OCI-LY3 (cell line): ENCODE data around the gene PIP5K1B.

Experiments used
- H2AFZ ChIP-seq: fragments of 200-600, 300-600 bp; shearing (Covaris generic); 2 replicates; pipeline ENCODE4 v1.6.0; 2014; ENCODE audit warnings: antibody characterized with exemption, low read depth, low read length
- H3K27ac ChIP-seq: fragments of 200-600, 300-600 bp; sonication (generic); 2 replicates; pipeline ENCODE4 v1.5.1; 2014; ENCODE audit warnings: mild to moderate bottlenecking, low read length, moderate library complexity, mixed read lengths
- H3K27me3 ChIP-seq: fragments of 200-600, 300-600 bp; sonication (generic); 2 replicates; pipeline ENCODE4 v1.6.1; 2014; ENCODE audit warnings: low read depth, low read length, mixed read lengths
- H3K36me3 ChIP-seq: fragments of 200-600, 300-600 bp; sonication (generic); replicated peaks from 2 replicates; pipeline ENCODE3; 2014; ENCODE audit warnings: low read depth, low read length, mixed read lengths
- H3K4me1 ChIP-seq: fragments of 300-600, 200-600 bp; sonication (generic); 2 replicates; pipeline ENCODE4 v1.6.1; 2014; ENCODE audit warnings: low read length, mixed read lengths
- H3K4me2 ChIP-seq: fragments of 200-600, 300-600 bp; sonication (generic); 2 replicates; pipeline ENCODE4 v1.6.1; 2014; ENCODE audit warnings: low read length, mixed read lengths
- H3K4me3 ChIP-seq: fragments of 300-600, 200-600 bp; sonication (generic); 2 replicates; pipeline ENCODE4 v1.5.1; 2014; ENCODE audit warnings: antibody characterized with exemption, mild to moderate bottlenecking, low read length, moderate library complexity
- H3K79me2 ChIP-seq: fragments of 300-600, 200-600 bp; shearing (Covaris generic); 2 replicates; pipeline ENCODE4 v1.6.1; 2014; ENCODE audit warnings: mild to moderate bottlenecking, low read length, mixed read lengths
- H3K9ac ChIP-seq: fragments of 300-600, 200-600 bp; shearing (Covaris generic); 2 replicates; pipeline ENCODE4 v1.6.0; 2014; ENCODE audit warnings: mild to moderate bottlenecking, low read length, moderate library complexity
- H3K9me3 ChIP-seq: fragments of 200-600, 300-600 bp; shearing (Covaris generic); 2 replicates; pipeline ENCODE4 v1.6.1; 2014; ENCODE audit warnings: low read length, mixed read lengths; ENCODE audit not compliant: insufficient read depth
- H4K20me1 ChIP-seq: fragments of 200-600, 300-600 bp; sonication (generic); 2 replicates; pipeline ENCODE4 v1.6.1; 2016; ENCODE audit warnings: low read length, mixed read lengths; ENCODE audit not compliant: insufficient read depth
- EZH2phosphoT487 ChIP-seq: fragments of 200-600 bp; shearing (Covaris generic); IDR thresholded peaks from 2 replicates; pipeline ENCODE4 v1.6.1; 2018; ENCODE audit warnings: antibody characterized with exemption, mixed run types, low read depth
- TF ChIP-seq, protein P1 (sequence below): fragments of 200-600, 300-600 bp; sonication (generic); IDR thresholded peaks from 2 replicates; pipeline ENCODE4 v1.5.1; 2014; ENCODE audit warnings: antibody characterized with exemption, low read length, low read depth

PIP5K1B gene

DNA sequence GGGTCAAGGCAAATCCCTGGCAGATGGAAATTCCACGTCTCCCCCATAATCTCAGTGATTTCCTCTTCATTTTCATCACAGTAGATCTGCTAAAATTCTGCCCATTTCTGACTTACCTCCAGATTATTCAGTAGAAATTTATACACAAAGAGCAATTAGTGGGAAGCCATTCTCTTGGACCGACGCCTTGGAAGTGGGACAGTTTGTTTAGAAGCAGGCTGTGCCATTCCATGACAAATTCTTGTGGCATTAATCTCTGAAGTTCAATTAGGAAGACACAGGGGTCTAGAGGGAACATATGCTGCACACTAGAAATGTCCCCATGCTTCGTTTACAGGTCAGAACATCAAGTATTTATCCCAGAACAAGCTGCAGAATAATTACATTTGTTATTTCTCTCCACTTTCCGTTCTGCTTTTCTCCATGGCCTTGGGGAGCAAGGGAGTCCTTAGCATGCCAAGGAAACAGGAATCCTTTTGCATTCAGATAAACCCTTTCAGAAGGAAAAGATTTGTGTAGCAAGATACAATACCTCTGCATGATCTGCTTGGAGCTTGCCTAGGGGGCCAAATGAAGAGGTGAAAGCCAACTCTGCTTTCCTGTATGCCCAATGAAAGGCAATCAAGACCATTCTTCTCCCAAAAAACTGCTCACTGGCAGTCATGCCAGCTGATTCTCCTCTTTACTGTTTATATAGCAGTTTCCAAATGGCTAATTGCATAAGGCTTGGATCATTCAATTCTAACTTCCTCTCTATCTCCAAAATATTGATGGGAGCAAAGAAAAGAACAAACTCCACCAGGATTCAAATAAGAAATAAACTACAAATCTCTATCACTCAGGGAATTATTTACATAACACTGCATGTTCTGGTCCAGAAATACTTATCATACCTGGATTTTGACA is 311.4 kb downstream of the PIP5K1B start:
- no peaks in the 10 kb centered on the region for H3K79me2 ChIP-seq
- no peaks in the 10 kb centered on the region for H3K9me3 ChIP-seq
- H3K4me3 ChIP-seq: no peak overlapping the region
- H3K4me1 ChIP-seq: no peaks in the 10 kb centered on the region
- no peak overlapping the region for H3K4me2 ChIP-seq
- H4K20me1 ChIP-seq: no peaks in the 10 kb centered on the region
- H3K27ac ChIP-seq: no peak overlapping the region
- H3K27me3 ChIP-seq: peaks cover 7% of the 10 kb centered on the region
- TF ChIP-seq, protein P1, sequence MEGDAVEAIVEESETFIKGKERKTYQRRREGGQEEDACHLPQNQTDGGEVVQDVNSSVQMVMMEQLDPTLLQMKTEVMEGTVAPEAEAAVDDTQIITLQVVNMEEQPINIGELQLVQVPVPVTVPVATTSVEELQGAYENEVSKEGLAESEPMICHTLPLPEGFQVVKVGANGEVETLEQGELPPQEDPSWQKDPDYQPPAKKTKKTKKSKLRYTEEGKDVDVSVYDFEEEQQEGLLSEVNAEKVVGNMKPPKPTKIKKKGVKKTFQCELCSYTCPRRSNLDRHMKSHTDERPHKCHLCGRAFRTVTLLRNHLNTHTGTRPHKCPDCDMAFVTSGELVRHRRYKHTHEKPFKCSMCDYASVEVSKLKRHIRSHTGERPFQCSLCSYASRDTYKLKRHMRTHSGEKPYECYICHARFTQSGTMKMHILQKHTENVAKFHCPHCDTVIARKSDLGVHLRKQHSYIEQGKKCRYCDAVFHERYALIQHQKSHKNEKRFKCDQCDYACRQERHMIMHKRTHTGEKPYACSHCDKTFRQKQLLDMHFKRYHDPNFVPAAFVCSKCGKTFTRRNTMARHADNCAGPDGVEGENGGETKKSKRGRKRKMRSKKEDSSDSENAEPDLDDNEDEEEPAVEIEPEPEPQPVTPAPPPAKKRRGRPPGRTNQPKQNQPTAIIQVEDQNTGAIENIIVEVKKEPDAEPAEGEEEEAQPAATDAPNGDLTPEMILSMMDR: no peak
- TF ChIP-seq EZH2phosphoT487: no peak
- H3K36me3 ChIP-seq: no peaks in the 10 kb centered on the region
- no peak overlapping the region for H3K9ac ChIP-seq
- H2AFZ ChIP-seq: no peak overlapping the region

DNA sequence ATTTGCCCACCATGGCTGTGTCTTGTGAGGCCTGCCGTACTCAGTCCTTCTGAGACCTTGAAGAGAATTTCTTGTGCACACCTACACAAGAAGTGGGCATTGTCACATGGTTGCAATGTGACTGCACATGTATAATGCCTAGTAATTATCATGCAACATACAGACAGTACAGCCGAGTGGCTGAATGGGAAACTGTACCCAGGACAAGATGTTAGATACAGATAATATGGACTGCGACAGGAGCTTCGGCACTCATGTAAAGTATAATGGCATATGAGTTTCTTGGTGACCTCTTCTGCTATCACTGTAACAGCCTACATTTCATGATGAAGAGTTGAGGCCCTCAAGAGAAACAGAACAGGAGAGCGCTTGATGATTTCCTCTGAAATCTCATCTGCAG is 313.7 kb downstream of the PIP5K1B start:
- no peak overlapping the region for H3K27ac ChIP-seq
- TF ChIP-seq, protein P1: no peak
- TF ChIP-seq EZH2phosphoT487: no peak
- H3K36me3 ChIP-seq: no peaks in the 10 kb centered on the region
- no peaks in the 10 kb centered on the region for H3K4me1 ChIP-seq
- H4K20me1 ChIP-seq: no peaks in the 10 kb centered on the region
- H3K4me2 ChIP-seq: no peak overlapping the region
- peaks cover 18% of the 10 kb centered on the region for H3K27me3 ChIP-seq
- no peaks in the 10 kb centered on the region for H3K9me3 ChIP-seq
- H3K79me2 ChIP-seq: no peaks in the 10 kb centered on the region
- H3K9ac ChIP-seq: no peak overlapping the region
- no peak overlapping the region for H3K4me3 ChIP-seq
- H2AFZ ChIP-seq: no peak overlapping the region

GRCh38 chr9:69019808-69020207 is 314.8 kb downstream of the PIP5K1B start:
- Histone ChIP-seq H3K4me2 (no peak overlapping the region), H3K27me3 (peaks cover 23% of the 10 kb centered on the region), H3K79me2 (no peaks in the 10 kb centered on the region), H3K9me3 (no peaks in the 10 kb centered on the region), H3K9ac (no peak overlapping the region), H3K4me3 (no peak overlapping the region), H4K20me1 (no peaks in the 10 kb centered on the region), H3K27ac (no peak overlapping the region), H3K36me3 (no peaks in the 10 kb centered on the region), H3K4me1 (no peaks in the 10 kb centered on the region), H2AFZ (no peak overlapping the region)
- no peak for TF ChIP-seq EZH2phosphoT487
- TF ChIP-seq, protein P1: no peak

GRCh38 chr9:69020301-69021145 is 315.5 kb downstream of the PIP5K1B start:
- no peaks in the 10 kb centered on the region for H3K4me1 ChIP-seq
- TF ChIP-seq, protein P1: no peak
- TF ChIP-seq EZH2phosphoT487: no peak

More at GRCh38 chr9:69020301-69021145, 315.5 kb downstream of the PIP5K1B start:
- Histone ChIP-seq H3K4me2 (no peak overlapping the region), H3K79me2 (no peaks in the 10 kb centered on the region), H2AFZ (no peak overlapping the region), H3K27ac (no peak overlapping the region), H3K36me3 (no peaks in the 10 kb centered on the region), H3K9ac (no peak overlapping the region), H3K27me3 (peaks cover 23% of the 10 kb centered on the region), H3K9me3 (no peaks in the 10 kb centered on the region), H4K20me1 (no peaks in the 10 kb centered on the region), H3K4me3 (no peak overlapping the region)
